Ramos (cell line): ENCODE measurements around the gene KIDINS220.

Experiments
- in situ Hi-C: fragments of 300-500 bp; cut with MboI; formaldehyde crosslinking; loops from one replicate; pipeline ENCODE4 v1.14.3; 2022; ENCODE audit warnings: low sequenced_read_pairs; ENCODE audit not compliant: unreplicated experiment

The KIDINS220 gene

GRCh38 chr2:8853426-8853825 lies 16.0 kb upstream of the KIDINS220 start:
- in situ Hi-C loops = no loop called here

GRCh38 chr2:8851811-8852560 lies 14.6 kb upstream of the KIDINS220 start:
- in situ Hi-C loops = no loop called here

- in situ Hi-C loops = no loop called here
Observed at GRCh38 chr2:8850845-8851487, 13.6 kb upstream of the KIDINS220 start.

GRCh38 chr2:8849327-8849726 lies 11.9 kb upstream of the KIDINS220 start:
- in situ Hi-C loops = no loop called here

- in situ Hi-C loops = no loop called here
Observed at GRCh38 chr2:8848328-8849100, 11.1 kb upstream of the KIDINS220 start.

- in situ Hi-C loops = no loop called here
Observed at GRCh38 chr2:8847400-8847799, 10.0 kb upstream of the KIDINS220 start.

- in situ Hi-C loops = no loop called here
Observed at GRCh38 chr2:8841932-8842331, 4.5 kb upstream of the KIDINS220 start.

- in situ Hi-C loops = no loop called here
Observed at GRCh38 chr2:8840475-8841091, 3.2 kb upstream of the KIDINS220 start.

- in situ Hi-C loops = no loop called here
Observed at GRCh38 chr2:8839189-8839965, 2.0 kb upstream of the KIDINS220 start.

- in situ Hi-C loops = no loop called here
Observed at GRCh38 chr2:8837795-8838140, 355 bp upstream of the KIDINS220 start.

- in situ Hi-C loops = no loop called here
Observed at GRCh38 chr2:8835279-8835678, 2.1 kb downstream of the KIDINS220 start.

- in situ Hi-C loops = no loop called here
Observed at GRCh38 chr2:8833853-8834252, 3.6 kb downstream of the KIDINS220 start.

- in situ Hi-C loops = no loop called here
Observed at GRCh38 chr2:8831516-8831915, 5.9 kb downstream of the KIDINS220 start.

GRCh38 chr2:8827729-8828128 lies 9.7 kb downstream of the KIDINS220 start:
- in situ Hi-C loops = no loop called here

- in situ Hi-C loops = no loop called here
Observed at GRCh38 chr2:8822218-8822617, 15.2 kb downstream of the KIDINS220 start.

GRCh38 chr2:8821276-8822217 lies 15.9 kb downstream of the KIDINS220 start:
- in situ Hi-C loops = no loop called here

- in situ Hi-C loops = no loop called here
Observed at GRCh38 chr2:8819948-8820347, 17.5 kb downstream of the KIDINS220 start.

- in situ Hi-C loops = no loop called here
Observed at GRCh38 chr2:8819194-8819593, 18.2 kb downstream of the KIDINS220 start.

GRCh38 chr2:8817221-8817620 lies 20.2 kb downstream of the KIDINS220 start:
- in situ Hi-C loops = no loop called here
